Activated naive CD4-positive, alpha-beta T cell treated with Interleukin-2 at 50 U/mL for 16 hours (primary cell): Measurements from ENCODE around the gene VKORC1L1.
"Not testable (repeated sequence)": the region's sequence is repeated elsewhere in the genome, so short reads cannot be mapped to it uniquely, and the experiment has no call there.

Source experiments
- DNase-seq: peaks from one replicate; pipeline ENCODE4 v3.0.0-alpha.2; 2020

VKORC1L1 gene

GRCh38 chr7:65946904-65947303 is 74.0 kb downstream of the VKORC1L1 start:
- DNase-seq = no peak

- DNase-seq = no peak
Measured at GRCh38 chr7:65951837-65952578, 79.1 kb downstream of the VKORC1L1 start.

DNA sequence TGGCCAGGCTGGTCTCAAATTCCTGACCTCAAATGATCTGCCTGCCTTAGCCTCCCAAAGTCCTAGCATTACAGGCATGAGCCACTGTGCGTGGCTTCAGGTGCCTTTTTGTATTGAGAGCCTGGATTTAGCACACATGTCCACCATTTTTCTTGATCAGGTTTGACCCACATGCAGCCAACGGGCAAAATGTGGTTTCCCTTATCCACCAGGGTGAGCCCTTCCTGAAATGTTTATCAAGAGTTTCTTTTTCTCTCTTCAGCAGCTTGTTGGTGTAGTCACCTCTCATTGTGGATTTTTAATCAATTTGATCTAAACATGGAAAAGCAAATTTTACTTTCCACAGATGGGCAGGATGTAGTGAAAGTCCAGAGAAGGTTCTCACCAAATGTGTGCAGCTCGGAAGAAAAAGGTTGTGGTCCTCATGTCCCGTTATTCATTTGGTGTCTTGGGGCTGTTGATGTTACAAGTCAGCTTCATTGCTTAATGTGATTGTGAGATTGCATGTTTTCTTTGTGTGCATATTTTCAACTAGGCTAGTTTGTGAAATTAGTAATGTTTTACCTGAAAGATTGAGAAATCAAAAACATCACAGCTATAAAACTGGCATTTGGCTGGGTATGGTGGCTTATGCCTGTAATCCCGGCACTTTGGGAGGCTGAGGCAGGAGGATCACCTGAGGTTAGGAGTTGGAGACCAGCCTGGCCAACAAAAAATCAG is 80.3 kb downstream of the VKORC1L1 start:
- DNase-seq = no peak

DNA sequence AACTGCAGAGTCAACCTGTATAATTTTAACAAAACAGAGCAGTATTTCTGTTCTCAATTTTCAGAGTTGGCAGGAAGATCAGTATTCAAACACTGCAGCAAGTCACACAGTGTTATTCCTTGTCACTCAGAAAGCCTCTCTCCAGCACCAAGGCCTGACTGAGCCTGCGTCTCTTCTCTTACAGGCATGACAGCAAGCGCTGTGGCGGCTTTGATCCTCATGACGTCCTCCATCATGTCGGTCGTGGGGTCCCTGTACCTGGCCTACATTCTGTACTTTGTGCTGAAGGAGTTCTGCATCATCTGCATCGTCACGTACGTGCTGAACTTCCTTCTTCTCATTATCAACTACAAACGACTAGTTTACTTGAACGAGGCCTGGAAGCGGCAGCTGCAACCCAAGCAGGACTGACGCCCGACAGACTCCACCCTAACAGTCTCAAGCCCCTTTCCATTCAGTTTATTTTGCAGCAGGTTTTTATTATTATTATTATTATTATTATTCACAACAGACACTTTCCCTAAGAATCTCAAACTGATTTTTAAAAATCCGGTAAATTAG is 81.1 kb downstream of the VKORC1L1 start:
- DNase-seq = no peak

- no peak for DNase-seq
Measured at GRCh38 chr7:65955718-65956117, 82.8 kb downstream of the VKORC1L1 start.

DNA sequence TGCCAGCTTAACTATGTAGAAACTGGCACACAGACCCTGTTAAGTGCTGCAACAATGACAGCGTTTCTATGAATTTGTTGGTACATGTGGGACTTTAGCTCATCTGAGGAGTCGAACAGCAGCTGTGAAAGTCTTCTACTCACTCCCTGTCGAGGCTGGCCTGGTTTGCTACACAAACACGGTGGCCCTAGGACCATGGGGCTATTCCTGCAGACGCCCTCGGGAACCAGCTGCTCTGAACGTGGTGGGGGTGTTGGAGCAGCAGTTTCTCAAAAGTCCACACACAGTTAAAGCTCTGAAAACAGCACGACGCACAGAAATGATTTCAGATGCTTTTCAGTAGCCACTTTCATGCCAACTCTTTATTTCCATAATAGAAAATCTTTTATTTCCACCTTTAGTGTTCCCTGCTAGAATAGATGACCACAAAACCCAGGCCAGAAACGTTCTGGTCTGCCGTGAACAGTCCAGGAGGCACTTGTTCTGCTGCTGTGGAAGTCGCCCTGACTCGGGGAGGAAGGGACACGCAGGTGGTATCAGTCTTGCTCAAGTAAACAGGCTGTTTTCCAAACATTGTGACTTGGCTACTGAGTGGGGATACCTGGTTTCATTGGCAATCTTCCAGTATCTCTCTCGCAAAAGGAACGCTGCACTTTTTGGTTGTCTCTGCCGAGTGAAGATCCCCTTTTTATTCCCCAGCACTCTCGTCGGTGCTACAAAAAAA is 87.6 kb downstream of the VKORC1L1 start:
- DNase-seq = no peak

GRCh38 chr7:65962033-65962432 is 89.2 kb downstream of the VKORC1L1 start:
- no peak for DNase-seq

GRCh38 chr7:65964671-65965070 is 91.8 kb downstream of the VKORC1L1 start:
- not testable (repeated sequence) for DNase-seq

DNA sequence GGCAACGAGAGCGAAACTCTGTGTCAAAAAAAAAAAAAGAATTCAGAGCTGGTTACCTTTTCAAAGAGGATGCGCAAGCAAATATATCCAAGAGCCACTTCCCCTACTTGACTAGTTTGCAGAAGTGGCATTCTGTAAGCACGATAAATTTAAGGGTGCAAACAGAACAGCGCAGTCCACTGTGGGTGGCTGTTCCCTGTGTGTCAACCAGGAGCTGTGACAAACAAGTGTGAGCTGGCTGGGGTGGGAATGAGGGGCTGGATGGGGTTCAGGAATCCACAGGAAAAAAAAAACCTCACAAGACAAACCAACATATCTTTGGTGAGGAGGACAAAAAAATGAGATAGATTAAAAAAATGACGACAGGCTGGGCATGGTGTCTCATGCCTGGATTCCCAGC is 93.3 kb downstream of the VKORC1L1 start:
- DNase-seq = no peak

DNA sequence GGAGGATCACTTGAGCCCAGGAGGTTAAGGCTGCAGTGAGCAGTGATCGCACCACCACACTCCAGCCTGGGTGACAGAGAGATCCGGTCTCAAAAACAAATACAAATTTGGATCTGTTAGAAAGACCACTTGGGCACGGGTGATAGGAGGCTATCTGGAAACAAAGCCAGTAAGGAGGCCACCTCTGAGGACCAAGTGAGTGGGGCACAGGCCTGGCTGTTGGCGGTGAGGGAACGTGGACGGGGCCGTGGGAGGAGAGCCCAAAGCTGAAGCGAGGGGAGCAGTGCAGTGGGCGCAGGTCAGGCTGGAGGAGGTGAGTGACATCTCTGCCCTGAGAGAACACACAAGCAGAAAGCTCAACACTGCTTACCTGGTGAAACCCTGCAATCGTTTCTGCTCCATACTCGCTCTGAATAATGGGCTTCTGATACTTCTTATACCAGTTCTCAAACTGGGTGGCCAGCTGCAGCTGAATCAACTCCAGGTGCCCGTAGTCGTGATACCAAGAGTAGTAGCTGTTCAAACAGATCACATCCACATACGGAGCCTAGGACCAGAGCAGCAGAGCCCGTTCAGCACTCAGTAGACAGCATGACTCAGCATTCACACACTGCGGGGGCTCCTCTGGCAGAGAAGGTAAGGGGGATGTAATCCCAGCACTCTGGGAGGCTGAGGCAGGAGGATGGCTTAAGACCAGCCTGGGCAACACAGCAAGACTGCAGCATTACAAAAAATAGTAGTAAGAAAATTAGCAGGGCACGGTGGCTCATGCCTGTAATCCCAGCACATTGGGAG is 94.7 kb downstream of the VKORC1L1 start:
- no peak for DNase-seq

GRCh38 chr7:65968256-65969185 is 95.6 kb downstream of the VKORC1L1 start:
- DNase-seq = no peak

DNA sequence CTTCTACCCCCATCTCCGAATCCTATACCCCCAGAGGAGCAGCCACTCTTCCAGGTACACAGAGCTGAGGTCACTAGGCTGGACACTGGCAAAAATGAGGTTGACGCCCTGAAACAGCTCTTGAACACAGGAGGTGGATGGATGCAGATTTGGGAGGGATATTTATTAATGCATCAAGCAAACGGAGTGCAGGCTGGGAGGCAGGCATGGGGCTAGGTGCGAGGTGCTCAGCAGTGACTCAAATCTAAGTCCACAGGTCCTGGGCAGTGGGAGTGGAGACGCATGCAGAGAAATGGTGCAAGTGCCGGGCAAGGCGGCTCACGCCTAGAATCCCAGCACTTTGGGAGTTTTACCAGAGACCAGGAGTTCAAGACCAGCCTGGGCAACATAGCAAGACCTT is 98.1 kb downstream of the VKORC1L1 start:
- DNase-seq = no peak

DNA sequence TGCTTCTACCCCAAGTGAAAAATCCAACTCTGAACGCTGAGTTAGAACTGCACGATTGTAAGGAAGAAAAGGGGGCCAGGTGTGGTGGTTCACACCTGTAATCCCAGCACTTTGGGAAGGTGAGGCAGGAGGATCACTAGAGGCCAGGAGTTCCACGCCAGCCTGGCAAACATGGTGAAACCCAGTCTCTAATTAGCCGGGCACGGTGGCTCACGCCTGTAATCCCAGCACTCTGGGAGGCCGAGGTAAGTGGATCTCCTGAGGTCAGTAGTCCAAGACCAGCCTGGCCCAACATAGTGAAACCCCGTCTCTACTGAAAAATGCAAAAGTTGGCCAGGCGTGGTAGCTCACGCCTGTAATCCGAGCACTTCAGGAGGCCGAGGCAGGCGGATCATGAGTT is 100.1 kb downstream of the VKORC1L1 start:
- no peak for DNase-seq

DNA sequence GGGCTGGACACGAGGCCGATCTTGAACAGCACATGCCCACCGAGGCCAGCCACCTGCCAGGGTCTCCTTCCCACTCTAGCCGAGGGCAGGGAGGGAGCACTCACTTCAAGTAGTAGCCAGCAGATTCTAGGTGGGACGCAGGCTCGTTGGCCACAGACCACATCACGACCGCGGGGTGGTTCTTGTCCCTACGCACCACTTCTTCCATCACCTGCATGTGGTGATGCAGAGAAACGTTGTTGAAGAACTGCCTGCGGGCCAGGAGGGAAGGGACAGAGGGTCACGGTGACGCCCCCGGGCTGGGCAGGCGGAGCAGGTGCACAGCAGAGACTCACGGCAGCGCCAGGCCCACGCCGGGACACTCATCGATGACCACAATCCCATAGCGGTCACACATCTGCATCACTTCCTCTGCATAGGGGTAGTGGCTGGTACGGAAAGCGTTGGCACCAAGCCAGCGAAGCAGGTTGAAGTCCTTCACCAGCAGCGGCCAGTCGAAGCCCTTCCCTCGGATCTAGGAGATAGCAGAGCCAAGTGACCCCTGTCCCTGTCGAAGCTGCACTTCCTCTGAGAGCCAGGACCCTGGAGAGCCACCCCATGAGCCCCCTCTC is 101.4 kb downstream of the VKORC1L1 start:
- DNase-seq = no peak

DNA sequence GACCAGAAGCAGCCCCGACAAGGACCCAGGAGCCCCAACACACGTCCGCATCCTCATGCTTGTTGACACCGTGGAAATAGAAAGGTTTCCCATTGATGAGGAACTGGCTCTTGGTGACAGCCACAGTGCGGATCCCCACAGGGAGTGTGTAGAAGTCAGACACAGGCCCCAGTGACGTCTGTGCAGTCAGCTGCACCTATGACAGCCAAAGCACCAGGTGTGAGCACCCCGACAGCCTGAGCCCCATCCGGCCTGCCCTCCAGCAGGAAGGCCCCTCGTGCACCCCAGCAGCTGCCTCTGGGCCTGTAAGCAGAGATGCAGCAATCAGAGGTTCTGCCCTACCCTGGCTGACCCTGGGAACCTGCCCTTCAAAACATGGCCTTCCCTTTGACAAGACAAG is 102.0 kb downstream of the VKORC1L1 start:
- no peak for DNase-seq

GRCh38 chr7:65975814-65976445 is 103.1 kb downstream of the VKORC1L1 start:
- DNase-seq = no peak

- no peak for DNase-seq
Measured at GRCh38 chr7:65976659-65977196, 103.9 kb downstream of the VKORC1L1 start.

- DNase-seq = no peak
Measured at GRCh38 chr7:65978891-65979582, 106.2 kb downstream of the VKORC1L1 start.
